Right lobe of liver (tissue), 6 donors: ENCODE measurements around the gene SIDT2. TPM values are rescaled to one million over a fixed set of nuclear protein-coding genes. Genes with fewer than 3 reads are reported as not detected.

ENCODE experiments used
- ATAC-seq, 4 donors: fragments of 200-7000 bp; cut with Tn5 transposase; one replicate each; pipeline ENCODE4 v1.9.1; 2020; ENCODE audit warnings: mild to moderate bottlenecking in 4 of 4, moderate library complexity in 4 of 4
- DNase-seq, 3 donors: peaks; one replicate each; pipeline ENCODE4 v3.0.0-alpha.2; 2020
- H3K27ac ChIP-seq, 3 donors: fragments of 200-600 bp; one replicate each; pipeline ENCODE4 v1.8.0; 2022
- H3K27me3 ChIP-seq, 2 donors: fragments of 200-600 bp; one replicate each; pipeline ENCODE4 v1.8.0; 2022
- H3K36me3 ChIP-seq, 4 donors: fragments of 200-600 bp; sonication (generic) in 1 of 4; one replicate each; pipeline versions ENCODE4 v1.5.1 to v1.8.0; 2017 to 2022; ENCODE audit warnings: control low read depth in 1 of 4
- H3K4me1 ChIP-seq, 4 donors: fragments of 200-600 bp; sonication (generic) in 1 of 4; one replicate each; pipeline versions ENCODE4 v1.5.1 to v1.8.0; 2017 to 2022; ENCODE audit warnings: control low read depth in 1 of 4
- H3K4me3 ChIP-seq, 3 donors: fragments of 200-600 bp; one replicate each; pipeline ENCODE4 v1.8.0; 2022
- H3K9me3 ChIP-seq, 4 donors: fragments of 200-600 bp; sonication (generic) in 1 of 4; one replicate each; pipeline versions ENCODE4 v1.5.1 to v1.8.0; 2017 to 2022; ENCODE audit warnings: control low read depth in 1 of 4
- CTCF ChIP-seq, 4 donors: fragments of 200-600 bp in 3 of 4; fragments of 450-650 bp in 1 of 4; IDR thresholded peaks; one replicate each; pipeline versions ENCODE4 v1.5.1 to v1.8.0; 2016 to 2022; ENCODE audit warnings: antibody characterized with exemption in 4 of 4, mild to moderate bottlenecking in 2 of 4
- POLR2A ChIP-seq: fragments of 450-650 bp; IDR thresholded peaks from one replicate; pipeline ENCODE4 v1.6.1; 2017; ENCODE audit warnings: antibody characterized with exemption, mild to moderate bottlenecking
- WGBS: methylation state at CpG from one replicate; pipeline ENCODE4 v1.1.6; 2018; ENCODE audit warnings: low coverage, low lambda C conversion rate; ENCODE audit not compliant: insufficient coverage; ENCODE audit errors: missing lambda C conversion rate; 5-methylcytosine and 5-hydroxymethylcytosine counted together
- intact Hi-C, 2 donors: fragments of 100-400 bp; cut with DNase I; formaldehyde crosslinking; loops; one replicate each; pipeline versions ENCODE4 v1.11.2 to v1.14.1; 2022
- total RNA-seq, 6 experiments: library from RNA; depleted of rRNA in 2 of 6; stranded (reverse); fragments of >200 nt in 2 of 6; fragmentation: NEBNext Ultra II Directional in 3 of 6; extraction: Animal tissue kit (Norgen Biotek cat#: 25700) in 3 of 6; gene quantifications; one replicate each; pipeline versions ENCODE4 v1.1.0 to v1.2.4, GENCODE V29; 2016 to 2023
- donor health status: DM: no; HTN: yes; CAD: no.
- donor health status: DM: no; HTN: no; CAD: no.
- donor health status: DM: no; HTN: no; CAD: no.
- donor health status: DM: no; HTN: yes; CAD: no.
- donor health status: DM: no; HTN: yes; CAD: no.

The SIDT2 gene
- total RNA-seq, 6 experiments from 2014 or later: 24.6 to 49.9 (median 35.5) TPM

DNA sequence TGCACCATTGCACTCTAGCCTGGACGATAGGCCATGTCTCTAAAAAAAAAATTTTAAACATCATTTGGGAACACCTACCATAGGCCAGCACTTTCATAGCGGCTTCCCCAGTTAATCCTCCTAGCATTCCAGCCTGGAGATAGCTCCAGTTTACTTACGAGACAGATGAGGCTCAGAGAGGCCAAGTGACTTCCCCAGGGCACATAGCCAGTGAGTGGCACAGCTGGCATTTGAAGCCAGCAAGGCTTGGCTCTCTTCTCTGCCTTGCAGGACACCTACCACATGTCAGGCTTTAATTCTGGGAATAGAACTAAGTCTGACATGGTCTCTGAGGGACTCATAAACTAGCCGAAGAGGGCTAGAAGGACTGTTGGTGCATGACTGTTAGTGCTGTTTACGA, 15.7 kb downstream of the SIDT2 start:
- Histone ChIP-seq H3K9me3 (no peaks in the 10 kb centered on the region), H3K27me3 (no peaks in the 10 kb centered on the region), H3K4me1 (no peaks in the 10 kb centered on the region), H3K27ac (no peak overlapping the region), H3K4me3 (no peak overlapping the region), H3K36me3 (peaks cover 0 to 55% (median 19%) of the 10 kb centered on the region in 4 donors)
- no peak for TF ChIP-seq CTCF (IDR thresholded peaks at IDR 0.05)
- TF ChIP-seq POLR2A: no peak
- WGBS: 89% methylated on average over 5 of the region's 5 CpGs
- ATAC-seq (no peak), DNase-seq (peak in 2 of 3 donors; percentile 2 to 7)
- intact Hi-C loops: no loop called here

DNA sequence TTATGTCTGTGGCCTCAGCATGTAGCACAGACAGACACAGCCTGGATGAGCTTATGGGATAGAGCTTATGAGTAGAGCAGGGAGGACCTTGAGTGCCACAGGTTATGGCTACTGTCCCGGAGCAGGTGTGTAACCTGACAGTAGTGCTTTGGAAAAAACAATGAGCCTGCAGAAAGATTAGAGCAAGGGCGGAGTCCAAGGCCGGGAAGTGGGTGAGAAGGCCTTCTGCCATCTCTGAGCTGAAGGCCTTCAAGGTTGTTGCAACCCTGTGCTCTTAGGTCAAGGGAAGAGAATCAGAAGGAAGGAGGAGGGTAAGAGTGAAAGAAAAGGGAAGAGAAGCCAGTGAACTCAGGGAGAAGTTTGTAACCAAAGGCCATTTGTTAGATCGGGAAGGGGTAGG, 16.7 kb downstream of the SIDT2 start:
- no peaks in the 10 kb centered on the region for H3K9me3 ChIP-seq
- TF ChIP-seq POLR2A (no peak), CTCF (IDR thresholded peaks at IDR 0.05) (no peak)
- intact Hi-C loops: no loop called here
- WGBS: 81% methylated on average over 4 of the region's 4 CpGs
- H3K4me1 ChIP-seq: no peaks in the 10 kb centered on the region
- peaks cover 0 to 46% (median 15%) of the 10 kb centered on the region in 4 donors for H3K36me3 ChIP-seq
- DNase-seq (peak in 1 of 3 donors; percentile 18), ATAC-seq (no peak)
- no peak overlapping the region for H3K27ac ChIP-seq
- no peak overlapping the region for H3K4me3 ChIP-seq
- H3K27me3 ChIP-seq: no peaks in the 10 kb centered on the region

- TF ChIP-seq POLR2A: no peak
- TF ChIP-seq CTCF (IDR thresholded peaks at IDR 0.05): no peak
- Histone ChIP-seq H3K27me3 (no peaks in the 10 kb centered on the region), H3K27ac (no peak overlapping the region), H3K36me3 (peaks cover 0 to 42% (median 14%) of the 10 kb centered on the region in 4 donors), H3K9me3 (no peaks in the 10 kb centered on the region), H3K4me1 (no peaks in the 10 kb centered on the region), H3K4me3 (no peak overlapping the region)
- intact Hi-C loops: no loop called here
- WGBS: no CpG with 5 or more reads among the region's 19 CpGs
- ATAC-seq (no peak), DNase-seq (peak in 2 of 3 donors; percentile 16 to 35)
Observed at GRCh38 chr11:117195761-117196160, 17.2 kb downstream of the SIDT2 start.

DNA sequence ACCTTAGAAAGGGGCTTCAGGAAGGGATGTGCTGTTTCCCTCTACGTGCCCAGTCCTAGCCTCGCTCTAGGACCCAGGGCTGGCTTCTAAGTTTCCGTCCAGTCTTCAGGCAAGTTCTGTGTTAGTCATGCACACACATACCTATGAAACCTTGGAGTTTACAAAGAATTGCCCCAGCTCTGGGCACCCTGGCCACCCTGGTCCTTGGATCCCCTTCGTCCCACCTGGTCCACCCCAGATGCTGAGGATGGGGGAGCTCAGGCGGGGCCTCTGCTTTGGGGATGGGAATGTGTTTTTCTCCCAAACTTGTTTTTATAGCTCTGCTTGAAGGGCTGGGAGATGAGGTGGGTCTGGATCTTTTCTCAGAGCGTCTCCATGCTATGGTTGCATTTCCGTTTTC, 18.5 kb downstream of the SIDT2 start:
- no peak overlapping the region for H3K4me3 ChIP-seq
- H3K4me1 ChIP-seq: no peaks in the 10 kb centered on the region
- 81% methylated on average over 4 of the region's 7 CpGs for WGBS
- H3K27me3 ChIP-seq: no peaks in the 10 kb centered on the region
- H3K9me3 ChIP-seq: no peaks in the 10 kb centered on the region
- ATAC-seq: no peak
- TF ChIP-seq POLR2A (no peak), CTCF (IDR thresholded peaks at IDR 0.05) (no peak)
- DNase-seq: peak in 1 of 3 donors; percentile 43
- intact Hi-C loops: no loop called here
- H3K36me3 ChIP-seq: peaks cover 0 to 33% (median 8%) of the 10 kb centered on the region in 4 donors
- no peak overlapping the region for H3K27ac ChIP-seq
